GM12892 (cell line): ENCODE data around the gene MAMLD1.

Experiments
- DNase-seq: peaks from one replicate; pipeline ENCODE4 v3.0.0; 2011; ENCODE audit not compliant: insufficient read length
- FAIRE-seq: peaks from 2 replicates; lab custom pipeline; 2011; peaks lifted over from hg19 to GRCh38; lab: Jason Lieb, UNC
- POLR2A ChIP-seq: IDR thresholded peaks from 2 replicates; pipeline ENCODE4 v1.6.1; 2011; ENCODE audit warnings: low read depth, low read length, control low read depth
- POLR2AphosphoS5 ChIP-seq: IDR thresholded peaks from 2 replicates; pipeline ENCODE4 v1.6.1; 2011; ENCODE audit warnings: low read depth, low read length, control low read depth
- TAF1 ChIP-seq: IDR thresholded peaks from 2 replicates; pipeline ENCODE4 v1.6.1; 2011; ENCODE audit warnings: low read depth, mild to moderate bottlenecking, control low read depth, low read length, borderline replicate concordance

MAMLD1 gene

DNA sequence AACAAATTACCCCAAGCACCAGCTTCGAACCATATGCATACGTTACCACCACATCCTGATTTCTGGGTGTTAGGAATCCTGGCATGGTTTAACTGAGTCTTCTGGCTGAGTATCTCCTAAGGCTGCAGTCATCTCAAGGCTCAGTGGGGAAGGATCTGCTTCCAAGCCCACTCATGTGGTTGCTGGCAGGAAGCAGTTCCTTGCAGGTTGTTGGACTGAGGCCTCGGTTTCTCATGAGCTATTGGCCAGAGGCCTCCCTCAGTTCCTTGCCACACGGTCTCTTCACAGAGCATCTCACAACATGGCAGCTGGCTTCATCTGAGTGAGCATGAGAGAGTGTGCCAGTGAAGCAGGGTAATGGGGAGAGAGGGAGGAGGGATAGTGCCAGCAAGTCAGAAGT, 109.2 kb downstream of the MAMLD1 start:
- FAIRE-seq, result no peak
- TF ChIP-seq POLR2A, result no peak
- no peak for TF ChIP-seq POLR2AphosphoS5
- TF ChIP-seq TAF1, result no peak
- no peak for DNase-seq

DNA sequence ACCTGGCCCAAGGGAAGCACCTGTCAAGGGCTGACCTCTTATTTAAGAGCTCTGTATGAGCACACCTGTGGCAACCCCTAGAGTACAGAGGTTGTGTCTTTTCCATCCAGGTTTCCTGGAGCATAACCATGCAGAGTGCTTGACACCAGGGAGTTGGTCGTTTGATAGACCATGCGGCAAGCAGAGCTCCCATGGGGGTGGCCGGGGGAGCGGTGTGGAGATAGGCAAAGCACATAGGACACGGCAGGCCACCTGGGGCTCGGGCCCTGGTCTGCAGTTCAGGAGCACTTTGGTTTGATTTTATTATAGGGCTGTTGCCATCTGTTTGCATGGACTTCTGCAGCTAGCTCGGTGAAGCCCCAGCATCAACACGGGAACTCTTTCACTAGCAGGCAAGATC, 110.3 kb downstream of the MAMLD1 start:
- no peak for FAIRE-seq
- TF ChIP-seq POLR2AphosphoS5, result no peak
- no peak for TF ChIP-seq POLR2A
- TF ChIP-seq TAF1, result no peak
- DNase-seq, result no peak

DNA sequence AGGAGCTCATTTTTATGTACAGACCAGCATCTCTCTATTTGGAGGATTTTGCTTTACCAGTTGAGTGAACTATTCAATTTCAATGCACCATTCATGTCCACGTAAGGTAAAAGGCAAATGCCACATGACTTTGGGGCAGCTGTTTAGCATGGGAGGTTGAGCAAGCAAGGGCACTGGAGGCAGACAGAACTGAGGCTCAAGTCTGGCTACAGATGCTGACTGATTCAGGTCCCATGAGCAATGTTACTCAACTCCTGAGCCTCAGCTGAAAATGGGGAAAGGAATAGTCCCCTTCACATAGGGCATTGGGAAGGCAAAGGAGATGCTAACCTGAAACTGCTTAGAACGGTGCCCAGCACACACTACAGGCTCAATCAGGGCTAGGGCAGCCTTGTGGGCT, 112.3 kb downstream of the MAMLD1 start:
- DNase-seq (no peak), FAIRE-seq (no peak)
- TF ChIP-seq POLR2A, result no peak
- TF ChIP-seq TAF1, result no peak
- no peak for TF ChIP-seq POLR2AphosphoS5

DNA sequence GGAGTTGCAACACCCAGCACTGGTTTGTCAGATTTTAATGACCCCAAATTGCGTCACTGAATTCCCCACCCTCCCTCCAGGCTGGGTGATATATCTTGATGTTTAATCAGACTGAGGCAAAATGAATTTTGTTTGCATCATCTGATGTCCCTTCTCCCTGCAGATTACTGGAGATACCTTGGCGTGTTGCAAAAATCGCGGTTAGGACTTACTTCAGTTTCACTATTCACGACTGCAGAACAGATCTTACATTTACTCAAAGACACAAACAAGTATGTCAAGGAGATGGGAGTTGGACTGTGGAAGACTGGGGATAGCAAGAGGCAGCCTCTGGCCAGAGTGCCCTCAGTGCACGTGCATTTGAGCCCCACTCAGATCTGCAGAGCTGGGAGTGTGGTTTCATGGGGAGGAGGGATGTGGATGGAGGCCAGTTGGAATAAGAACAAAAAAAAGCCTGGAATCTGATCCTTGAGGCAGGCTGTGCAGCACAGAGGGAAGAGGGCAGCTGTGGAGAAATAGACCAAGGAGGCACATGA, 113.1 kb downstream of the MAMLD1 start:
- DNase-seq (no peak), FAIRE-seq (no peak)
- no peak for TF ChIP-seq POLR2A
- TF ChIP-seq POLR2AphosphoS5, result no peak
- TF ChIP-seq TAF1, result no peak

DNA sequence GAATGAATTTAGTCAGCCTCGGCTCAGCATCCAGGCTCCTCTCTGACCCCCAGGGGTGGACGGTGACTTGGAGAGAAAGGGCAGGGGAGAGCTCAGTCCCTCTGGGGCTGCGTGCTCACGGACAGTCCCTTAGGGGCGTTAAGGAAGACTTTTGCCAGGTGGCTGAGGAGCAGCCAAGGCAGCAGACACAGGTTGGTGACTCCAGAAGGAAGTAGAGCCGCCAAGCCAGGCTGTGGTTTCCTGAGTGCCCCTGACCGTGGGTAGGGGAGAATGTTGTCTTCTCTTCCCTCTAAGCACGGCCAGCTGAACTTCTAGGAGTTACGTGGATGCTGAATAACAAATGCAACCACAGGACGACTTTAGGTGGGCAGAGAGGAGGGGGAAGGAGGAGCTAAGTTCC, 114.3 kb downstream of the MAMLD1 start:
- TF ChIP-seq POLR2A (no peak), TAF1 (no peak), POLR2AphosphoS5 (no peak)
- no peak for FAIRE-seq
- DNase-seq, result no peak

DNA sequence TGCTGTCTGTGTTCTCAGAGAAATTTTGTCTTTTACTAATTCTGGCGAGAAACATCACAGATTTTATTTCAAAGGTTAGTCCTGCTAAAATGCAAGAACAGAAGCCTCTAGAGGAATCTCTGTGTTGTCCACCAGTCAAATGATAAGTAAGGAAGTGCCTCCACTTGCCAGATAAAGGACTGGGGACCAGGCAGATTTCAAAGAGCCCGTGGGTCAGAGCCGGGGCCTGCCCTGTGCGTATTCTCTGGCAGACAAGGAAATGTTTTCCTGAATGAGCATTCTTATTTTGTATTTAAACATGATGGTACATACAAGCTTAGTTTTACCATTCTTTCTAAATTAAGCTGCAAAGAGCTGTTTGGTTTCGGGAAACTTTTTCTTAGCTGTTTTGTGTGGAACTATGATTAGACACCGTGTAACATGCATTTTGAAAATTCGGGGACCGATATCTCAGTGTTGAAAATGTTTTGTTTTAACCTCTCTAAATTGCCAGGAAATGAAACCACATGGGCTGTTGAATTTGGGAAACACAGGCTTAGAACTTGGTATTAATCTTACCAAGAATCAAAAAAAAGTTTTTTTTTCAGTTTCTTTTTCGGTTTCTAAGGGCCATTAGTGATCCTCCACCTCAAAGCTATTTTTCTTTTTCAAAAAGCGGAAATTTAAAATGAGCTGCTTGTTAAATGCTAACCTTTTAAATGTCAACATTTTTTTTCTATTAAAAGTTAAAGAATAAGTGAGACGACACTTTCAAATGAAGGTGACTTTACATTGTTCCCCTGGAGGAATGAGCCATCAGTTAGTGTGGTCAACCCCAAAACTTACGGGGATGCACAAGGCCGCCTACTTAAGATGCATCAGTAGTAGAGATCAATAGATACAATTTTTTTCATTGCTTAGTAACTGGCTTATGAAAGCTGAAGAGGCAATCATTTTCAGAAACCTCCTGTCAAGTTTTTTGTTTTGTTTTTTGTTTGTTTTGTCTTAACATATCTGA, 115.7 kb downstream of the MAMLD1 start:
- FAIRE-seq (no peak), DNase-seq (no peak)
- TF ChIP-seq POLR2AphosphoS5 (no peak), TAF1 (no peak), POLR2A (no peak)

DNA sequence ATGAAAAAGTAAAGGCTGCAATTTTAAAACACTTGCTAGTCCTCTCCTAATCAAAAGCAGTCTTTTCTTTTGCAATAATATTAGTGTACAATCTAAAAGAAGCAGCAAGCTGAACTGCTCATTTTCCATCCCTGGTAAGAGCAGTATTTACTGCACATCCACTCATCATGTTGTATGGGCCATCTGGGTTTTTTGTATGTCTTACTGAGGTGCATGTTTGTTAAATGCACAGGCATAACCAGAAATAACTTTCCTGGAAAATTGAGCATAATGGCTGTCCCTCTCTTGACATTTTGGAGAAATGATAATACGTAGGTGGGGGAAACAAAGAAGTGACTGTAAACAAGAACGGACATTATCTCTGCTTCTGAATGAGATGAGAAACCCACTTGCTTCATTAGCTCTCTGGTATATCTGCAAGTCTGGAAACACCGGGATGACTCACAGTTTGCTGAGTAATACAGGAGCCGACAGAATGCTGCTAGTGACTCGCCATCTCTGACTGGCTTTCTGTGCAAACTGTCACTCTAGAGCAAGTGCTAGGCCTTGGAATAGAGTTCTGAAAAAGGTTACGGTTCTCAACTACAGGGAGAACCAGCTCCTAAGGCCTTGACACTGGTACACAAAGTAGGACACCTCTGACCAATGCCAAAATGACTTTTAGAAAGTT, 119.6 kb downstream of the MAMLD1 start:
- TF ChIP-seq POLR2AphosphoS5 (no peak), TAF1 (no peak), POLR2A (no peak)
- DNase-seq (no peak), FAIRE-seq (no peak)

DNA sequence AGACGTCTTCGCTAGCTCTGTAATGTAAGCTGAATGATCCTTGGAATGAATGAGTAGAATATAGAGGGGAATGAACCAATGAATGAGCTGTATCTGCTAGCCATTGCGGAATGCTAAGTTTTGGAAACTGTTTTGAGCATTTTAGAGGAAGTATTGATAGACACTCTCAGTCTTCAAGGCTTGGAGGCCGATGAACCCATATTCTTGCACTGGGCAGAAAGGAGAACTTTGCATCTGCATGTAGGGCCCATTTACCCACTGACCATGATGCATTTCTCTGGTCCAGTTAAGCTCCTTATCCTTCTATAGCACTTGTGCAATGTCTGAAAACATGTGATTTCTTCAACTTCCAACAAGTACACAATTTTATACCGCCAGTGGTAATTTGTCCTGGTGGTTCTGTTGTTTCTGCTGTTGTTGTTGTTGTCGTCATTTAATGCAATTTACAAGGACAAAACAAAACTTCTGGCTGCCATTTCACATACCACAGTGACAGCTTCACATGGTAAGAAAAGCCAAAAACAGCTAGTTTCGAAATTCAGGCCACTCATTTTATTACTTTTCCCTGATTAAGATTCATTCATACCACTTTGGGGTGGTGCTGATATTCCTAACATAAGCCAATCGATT, 120.4 kb downstream of the MAMLD1 start:
- DNase-seq (no peak), FAIRE-seq (no peak)
- TF ChIP-seq POLR2AphosphoS5, result no peak
- no peak for TF ChIP-seq POLR2A
- TF ChIP-seq TAF1, result no peak

DNA sequence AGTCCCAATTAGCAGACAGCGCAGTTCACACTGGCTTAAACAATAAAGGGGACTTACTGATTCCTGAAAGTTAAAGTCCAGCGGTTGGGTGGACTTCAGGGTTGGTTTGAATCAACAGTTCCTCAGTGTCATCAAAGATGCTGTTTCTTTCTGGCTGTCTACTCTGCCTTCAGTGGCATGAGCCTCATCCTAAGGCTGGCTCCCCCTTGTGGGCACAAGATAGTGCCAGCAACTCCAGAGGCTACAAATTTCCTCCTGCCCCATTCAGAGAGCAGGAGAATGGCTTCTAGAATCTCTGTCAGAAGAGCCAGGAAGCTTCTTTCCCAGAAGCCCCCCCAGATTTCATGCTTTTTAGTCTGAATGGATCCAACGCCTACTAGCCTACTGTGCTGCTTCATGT, 122.9 kb downstream of the MAMLD1 start:
- FAIRE-seq, result no peak
- TF ChIP-seq TAF1 (no peak), POLR2A (no peak), POLR2AphosphoS5 (no peak)
- no peak for DNase-seq

DNA sequence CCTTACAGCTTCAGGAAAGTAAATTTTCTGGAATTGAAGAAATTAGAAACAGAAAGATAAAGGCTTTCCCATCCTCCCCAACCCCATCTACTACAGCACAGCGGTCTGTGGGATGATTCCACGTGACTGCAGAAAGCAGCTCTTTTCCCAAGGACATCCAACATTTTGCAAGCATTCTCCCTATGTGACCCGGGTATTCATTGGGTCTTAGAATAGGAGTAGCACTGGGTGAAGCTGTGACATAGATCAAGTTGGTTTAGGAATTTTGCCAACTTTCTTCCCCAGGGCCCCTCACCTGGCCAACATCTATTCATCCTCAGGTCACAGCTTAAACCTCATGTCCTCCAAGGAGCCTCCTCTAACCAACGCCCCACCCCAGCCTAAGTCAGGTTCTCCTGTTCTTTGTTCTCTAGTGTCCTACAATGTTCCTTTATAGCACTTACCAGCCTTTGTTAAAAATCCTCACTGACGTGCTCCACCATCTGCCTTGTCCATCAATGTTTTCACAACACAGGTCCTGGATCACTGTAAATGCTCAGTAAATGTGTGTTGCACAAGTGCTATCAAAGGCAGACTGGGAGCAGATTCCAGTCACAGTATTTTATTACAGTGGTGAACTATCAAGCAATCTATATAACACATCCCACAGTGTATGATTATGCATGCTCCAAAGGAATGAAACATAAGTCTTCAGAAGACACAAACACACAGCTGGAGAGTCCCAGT, 124.4 kb downstream of the MAMLD1 start:
- FAIRE-seq (no peak), DNase-seq (no peak)
- no peak for TF ChIP-seq TAF1
- TF ChIP-seq POLR2AphosphoS5, result no peak

DNA sequence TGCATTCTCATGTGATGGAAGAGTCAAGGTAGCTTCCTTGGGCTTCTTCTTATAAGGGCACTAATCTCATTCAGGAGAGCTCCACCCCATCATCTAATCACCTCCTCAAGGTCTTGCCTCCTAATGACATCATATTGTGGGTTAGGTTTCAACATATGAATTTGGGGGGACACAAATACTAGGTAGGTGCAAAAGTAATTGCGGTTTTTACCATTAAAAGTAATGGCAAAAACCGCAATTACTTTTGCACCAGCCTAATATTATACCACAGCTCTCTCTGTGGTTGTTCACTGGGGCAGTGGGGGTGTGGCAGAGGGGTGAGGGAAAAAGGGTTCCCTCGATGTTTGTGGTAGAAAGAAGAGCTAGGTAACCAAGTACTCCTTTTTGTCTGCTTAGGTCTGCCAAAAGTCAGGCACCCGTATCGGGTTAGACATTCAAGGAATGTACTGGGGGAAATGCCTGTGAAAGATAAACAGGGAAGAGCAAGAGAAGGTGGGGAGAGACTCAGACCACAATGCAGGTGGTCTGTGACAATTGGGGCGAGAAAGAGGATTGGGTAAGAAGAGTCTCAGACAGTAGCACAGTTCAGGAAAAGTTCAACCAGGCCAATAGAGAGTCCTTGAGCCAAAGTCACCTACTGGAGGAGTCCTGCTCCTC, 126.4 kb downstream of the MAMLD1 start:
- no peak for DNase-seq
- FAIRE-seq, result no peak
- TF ChIP-seq POLR2A (no peak), POLR2AphosphoS5 (no peak), TAF1 (no peak)
